ENCODE data around the gene RPS6KA4.

DNA sequence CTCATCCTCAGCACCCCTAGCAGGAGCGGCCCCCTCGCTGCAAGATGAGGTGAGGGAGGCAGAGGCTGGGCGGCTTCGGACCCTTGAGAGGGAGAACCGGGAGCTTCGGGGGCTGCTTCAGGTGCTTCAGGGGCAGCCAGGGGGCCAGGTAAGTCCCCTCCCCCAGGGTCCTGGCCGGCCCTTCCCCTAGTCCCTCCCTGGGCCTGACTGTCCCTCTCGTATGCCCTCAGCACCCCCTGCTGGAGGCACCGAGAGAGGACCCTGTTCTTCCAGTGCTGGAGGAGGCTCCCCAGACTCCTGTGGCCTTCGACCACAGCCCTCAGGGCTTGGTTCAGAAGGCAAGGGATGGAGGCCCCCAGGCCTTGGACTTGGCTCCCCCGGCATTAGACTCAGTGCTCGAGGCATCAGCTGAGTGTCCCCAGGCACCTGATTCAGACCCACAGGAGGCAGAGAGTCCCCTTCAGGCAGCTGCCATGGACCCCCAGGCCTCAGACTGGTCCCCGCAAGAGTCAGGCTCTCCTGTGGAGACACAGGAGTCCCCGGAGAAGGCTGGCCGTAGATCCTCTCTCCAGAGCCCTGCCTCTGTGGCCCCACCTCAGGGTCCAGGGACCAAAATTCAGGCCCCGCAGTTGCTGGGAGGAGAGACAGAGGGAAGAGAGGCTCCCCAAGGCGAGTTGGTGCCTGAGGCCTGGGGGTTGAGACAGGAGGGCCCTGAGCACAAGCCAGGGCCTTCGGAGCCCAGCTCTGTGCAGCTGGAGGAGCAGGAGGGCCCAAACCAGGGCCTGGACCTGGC lies 15.0 kb upstream of the RPS6KA4 start:
- TF ChIP-seq, protein P1, sequence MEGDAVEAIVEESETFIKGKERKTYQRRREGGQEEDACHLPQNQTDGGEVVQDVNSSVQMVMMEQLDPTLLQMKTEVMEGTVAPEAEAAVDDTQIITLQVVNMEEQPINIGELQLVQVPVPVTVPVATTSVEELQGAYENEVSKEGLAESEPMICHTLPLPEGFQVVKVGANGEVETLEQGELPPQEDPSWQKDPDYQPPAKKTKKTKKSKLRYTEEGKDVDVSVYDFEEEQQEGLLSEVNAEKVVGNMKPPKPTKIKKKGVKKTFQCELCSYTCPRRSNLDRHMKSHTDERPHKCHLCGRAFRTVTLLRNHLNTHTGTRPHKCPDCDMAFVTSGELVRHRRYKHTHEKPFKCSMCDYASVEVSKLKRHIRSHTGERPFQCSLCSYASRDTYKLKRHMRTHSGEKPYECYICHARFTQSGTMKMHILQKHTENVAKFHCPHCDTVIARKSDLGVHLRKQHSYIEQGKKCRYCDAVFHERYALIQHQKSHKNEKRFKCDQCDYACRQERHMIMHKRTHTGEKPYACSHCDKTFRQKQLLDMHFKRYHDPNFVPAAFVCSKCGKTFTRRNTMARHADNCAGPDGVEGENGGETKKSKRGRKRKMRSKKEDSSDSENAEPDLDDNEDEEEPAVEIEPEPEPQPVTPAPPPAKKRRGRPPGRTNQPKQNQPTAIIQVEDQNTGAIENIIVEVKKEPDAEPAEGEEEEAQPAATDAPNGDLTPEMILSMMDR (IDR thresholded peaks at IDR 0.05): peak; percentile 40
- no peak for TF ChIP-seq ZFX (IDR thresholded peaks at IDR 0.05; ENCODE audit: borderline replicate concordance)

Data from 22Rv1 (cell line).